Occipital lobe (tissue), 2 donors: ENCODE results near the gene SLC25A34. TPM values are rescaled to one million over a fixed set of nuclear protein-coding genes. Genes with fewer than 3 reads are reported as not detected.

Source experiments
- DNase-seq: peaks from one replicate; lab custom pipeline; 2025; lab: John Stamatoyannopoulos, UW
- total RNA-seq: library from RNA; depleted of rRNA; stranded (reverse); fragments of >200 nt; gene quantifications from one replicate; pipeline ENCODE4 v1.2.3, GENCODE V29; 2014

SLC25A34 gene
- total RNA-seq, 1 donor from 2014 or later = 1.2 TPM

DNA sequence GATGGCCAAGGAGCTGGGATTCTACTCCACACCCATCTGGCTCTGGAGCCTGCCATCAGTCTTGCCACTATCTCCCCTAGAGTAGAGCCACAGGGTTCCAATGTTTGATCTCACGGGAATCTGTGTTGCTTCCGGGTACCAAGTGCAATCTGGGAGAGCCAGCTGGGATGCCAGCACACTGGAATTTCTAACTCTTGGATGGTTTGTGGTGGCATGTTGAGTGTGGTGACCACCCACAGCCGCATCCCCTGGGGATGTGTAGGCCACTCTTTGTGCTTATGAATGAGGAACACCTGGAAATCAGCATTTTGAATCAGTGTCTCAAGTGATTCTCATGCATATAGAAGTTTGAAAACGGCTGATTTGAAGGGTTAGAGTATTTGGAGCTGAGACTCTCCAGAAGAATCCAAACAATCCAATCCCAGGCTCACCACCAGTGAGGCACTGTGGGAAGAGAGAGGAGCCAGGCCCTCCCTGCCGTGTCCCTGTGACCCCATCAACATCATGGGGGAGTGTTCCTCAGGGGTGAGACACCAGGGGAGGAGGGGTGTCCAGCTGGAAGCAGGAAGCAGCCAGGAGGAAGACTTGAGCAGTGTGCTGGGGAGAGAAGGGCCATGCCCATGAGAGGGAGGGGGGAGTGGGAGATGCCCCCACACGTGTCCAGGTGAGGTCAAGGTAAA lies 35.9 kb downstream of the SLC25A34 start:
- no peak for DNase-seq

DNA sequence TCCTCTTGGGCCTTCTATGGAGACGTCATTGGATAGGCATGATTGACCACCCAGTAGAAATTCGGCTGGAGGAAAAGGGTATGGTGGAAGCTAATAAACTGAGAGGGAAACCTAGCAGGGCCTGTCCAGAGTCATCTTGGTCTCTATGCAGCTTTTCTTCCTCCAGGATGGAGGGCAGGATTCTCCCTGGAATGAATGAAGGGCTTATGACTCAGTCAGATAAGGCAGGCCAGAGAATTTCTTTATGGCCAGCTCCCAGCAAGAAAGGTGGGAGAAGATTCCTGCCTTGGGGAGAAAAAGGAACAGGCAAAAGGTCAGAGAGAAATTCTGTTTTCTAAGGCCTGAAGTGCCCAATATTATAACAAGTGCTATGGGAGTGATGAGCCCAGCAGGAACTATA lies 39.6 kb downstream of the SLC25A34 start:
- DNase-seq = no peak

DNA sequence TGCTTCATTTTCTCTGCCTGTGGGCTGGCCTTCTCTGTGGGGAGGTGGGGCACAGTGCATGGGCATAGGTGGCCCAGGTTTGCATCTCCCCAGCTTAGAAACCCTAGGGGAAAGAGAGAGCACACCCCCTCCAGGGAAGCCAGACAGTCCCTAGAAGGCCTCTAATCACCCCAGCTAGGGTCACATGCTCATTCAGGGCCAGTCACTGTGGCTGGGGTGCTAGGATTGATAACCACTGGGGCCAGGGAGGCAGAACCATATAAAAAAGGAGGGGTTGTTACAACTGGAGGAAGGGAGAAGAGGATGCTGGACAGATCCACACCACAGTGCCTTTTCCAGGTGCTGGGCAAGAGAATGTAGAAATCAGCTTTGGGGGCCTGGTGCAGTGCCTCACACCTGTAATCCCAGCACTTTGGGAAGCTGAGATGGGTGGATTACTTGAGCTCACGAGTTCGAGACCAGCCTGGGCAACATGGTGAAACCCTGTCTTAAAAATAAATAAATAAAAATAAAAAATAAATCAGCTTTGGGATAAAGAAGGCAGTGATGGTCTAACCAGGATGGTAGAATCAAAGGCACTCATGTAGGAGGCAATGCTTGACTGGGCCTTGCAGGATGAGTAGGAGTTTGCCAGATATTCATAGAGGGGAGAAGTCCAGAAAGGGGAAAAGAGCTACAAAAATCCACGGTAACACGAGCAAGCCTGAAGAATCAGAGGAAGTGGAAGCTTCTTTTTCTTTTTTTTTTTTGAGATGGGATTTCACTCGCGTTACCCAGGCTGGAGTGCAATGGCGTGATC lies 42.0 kb downstream of the SLC25A34 start:
- DNase-seq = no peak

DNA sequence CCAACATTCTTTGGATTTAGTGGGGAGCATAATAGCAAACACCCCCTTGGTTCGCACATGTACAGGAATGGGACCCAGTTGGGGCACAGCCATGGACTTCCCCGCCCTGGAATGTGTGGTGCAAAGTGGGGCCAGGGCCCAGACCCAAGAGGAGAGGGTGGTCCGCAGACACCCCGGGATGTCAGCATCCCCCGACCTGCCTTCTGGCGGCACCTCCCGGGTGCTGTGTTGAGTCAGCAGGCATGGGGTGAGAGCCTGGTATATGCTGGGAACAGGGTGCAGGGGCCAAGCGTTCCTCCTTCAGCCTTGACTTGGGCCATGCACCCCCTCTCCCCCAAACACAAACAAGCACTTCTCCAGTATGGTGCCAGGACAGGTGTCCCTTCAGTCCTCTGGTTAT lies 49.6 kb downstream of the SLC25A34 start:
- no peak for DNase-seq

- DNase-seq = no peak
Observed at GRCh38 chr1:15786581-15786980, 50.5 kb downstream of the SLC25A34 start.

DNA sequence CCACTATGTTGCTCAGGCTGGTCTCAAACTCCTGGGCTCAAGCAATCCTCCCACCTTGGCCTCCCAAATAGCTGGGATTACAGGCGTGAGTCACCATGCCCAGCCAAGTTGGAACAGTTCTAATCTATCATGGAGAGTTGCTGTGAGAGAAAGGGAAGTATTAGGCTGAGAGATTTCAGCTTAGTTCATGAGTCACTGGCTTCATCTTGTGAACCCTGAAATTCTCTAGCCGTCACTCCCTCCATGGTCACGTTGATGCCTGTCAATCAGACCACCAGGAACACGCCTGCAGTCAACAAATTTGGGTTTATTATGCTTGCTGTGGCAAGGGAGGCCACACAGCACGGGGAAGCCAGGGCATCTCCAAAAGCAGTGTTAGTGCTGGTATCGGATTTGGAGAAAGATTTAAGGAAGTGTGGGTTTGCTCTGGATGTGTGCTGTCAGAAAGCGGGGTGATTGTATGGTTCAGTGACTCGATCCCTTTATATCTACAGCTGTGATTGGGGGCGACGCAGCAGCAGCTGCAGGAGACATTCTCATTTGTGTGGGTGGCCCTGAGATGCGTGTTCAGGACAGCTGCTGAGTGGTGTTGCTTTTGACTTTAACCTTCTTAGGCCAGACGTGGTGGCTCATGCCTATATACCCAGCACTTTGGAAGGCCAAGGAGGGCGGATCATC lies 52.7 kb downstream of the SLC25A34 start:
- DNase-seq = no peak

Other genes with a start within 250 kb of the SLC25A34 start
- 2.3 TPM for gene CASP9, start 212.0 kb upstream of the SLC25A34 start, total RNA-seq
- 13.1 TPM for gene DNAJC16, start 209.4 kb upstream of the SLC25A34 start, total RNA-seq
- gene AGMAT, start 151.2 kb upstream of the SLC25A34 start, total RNA-seq = 0.47 TPM
- 20.9 TPM for gene DDI2, start 118.8 kb upstream of the SLC25A34 start, total RNA-seq
- 36.8 TPM for gene PLEKHM2, start 51.9 kb upstream of the SLC25A34 start, total RNA-seq
- gene TMEM82, start 6.2 kb downstream of the SLC25A34 start, total RNA-seq = not detected
- gene FBLIM1, start 22.5 kb downstream of the SLC25A34 start, total RNA-seq = 11.4 TPM
- gene UQCRHL, start 71.4 kb downstream of the SLC25A34 start, total RNA-seq = 2.7 TPM
- gene SPEN, start 111.4 kb downstream of the SLC25A34 start, total RNA-seq = 80.0 TPM
- 38.8 TPM for gene ZBTB17, start 239.8 kb downstream of the SLC25A34 start, total RNA-seq